Kidney glomerular epithelial cell (primary cell): Measurements from ENCODE around the gene ESYT2.

Source experiments
- DNase-seq: peaks from one replicate; lab custom pipeline; 2025; lab: John Stamatoyannopoulos, UW

Gene ESYT2

DNA sequence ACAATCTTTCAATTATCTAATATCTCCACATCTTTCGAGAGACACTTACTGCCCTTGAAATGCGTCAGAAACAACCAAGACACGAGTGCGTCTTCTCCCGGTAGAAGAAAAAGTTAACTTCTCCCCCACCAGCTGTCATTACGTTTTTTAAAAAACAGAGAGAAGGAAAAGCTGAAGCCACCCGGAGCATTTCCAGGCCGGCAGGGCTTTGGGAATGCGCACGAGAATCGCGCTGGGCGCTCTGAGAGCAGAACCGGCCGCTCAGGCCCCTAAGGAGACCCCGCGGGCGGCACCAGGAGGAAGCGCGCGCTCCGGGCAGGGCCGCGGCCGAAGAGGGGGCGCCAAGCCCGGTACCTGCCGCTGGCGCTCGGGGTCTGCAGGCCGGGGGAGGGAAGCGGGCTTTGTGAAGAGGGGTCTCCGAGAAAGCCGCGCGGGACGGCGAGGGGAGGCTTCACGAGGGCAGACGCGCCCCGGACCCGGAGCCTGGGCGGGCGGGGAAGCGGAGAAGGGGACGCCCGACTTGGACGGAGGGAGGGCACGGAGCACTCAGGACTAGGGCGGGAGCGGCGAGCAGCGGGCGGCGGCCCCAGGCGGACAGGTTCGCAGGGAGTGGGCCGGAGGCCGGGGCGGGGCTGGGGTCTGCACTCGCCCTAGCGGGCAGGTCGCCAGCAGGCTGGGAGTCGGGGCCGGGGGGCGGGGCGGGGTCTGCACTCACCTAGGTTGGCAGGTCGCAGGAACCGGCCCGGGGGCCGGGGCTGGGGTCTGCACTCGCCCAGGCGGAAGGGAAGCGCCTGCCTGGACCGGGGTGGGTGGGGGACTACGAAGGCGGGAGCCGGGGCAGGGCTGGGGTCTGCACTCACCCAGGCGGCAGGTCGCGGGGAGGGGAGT, 932 bp downstream of the ESYT2 start:
- DNase-seq, result no peak

DNA sequence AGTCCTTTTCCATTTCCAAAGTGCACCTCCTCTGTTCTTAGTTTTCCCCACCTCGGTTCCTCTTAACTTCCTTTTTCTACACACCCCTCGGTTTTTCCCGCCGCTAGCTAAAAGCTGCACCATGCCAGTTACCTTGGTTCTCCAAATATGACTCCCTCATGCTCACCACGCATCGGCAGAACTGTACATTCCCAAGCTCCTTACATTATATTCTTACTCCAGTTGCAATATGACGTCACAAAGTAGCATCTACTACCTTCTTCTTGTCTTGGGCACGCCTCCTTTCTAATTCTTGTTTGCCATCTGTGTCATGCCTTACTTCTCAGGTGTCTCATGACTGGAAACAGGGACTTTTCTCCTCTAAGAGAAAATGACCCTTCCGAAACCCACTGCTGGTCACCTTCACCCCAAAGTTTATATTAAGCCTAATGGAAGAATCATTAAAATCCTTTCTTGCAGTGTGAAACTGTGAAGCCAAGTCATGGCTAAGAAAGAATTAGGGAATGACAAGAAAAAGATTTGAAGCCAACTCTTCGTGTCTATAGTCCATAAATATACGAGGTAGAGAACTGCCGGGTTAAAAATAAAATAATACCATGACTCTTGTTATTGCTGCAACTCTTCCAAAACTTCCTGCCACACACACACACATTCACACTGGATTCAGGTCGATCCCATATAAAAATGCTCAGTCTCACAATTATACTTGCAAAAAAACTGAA, 1.7 kb downstream of the ESYT2 start:
- no peak for DNase-seq

DNA sequence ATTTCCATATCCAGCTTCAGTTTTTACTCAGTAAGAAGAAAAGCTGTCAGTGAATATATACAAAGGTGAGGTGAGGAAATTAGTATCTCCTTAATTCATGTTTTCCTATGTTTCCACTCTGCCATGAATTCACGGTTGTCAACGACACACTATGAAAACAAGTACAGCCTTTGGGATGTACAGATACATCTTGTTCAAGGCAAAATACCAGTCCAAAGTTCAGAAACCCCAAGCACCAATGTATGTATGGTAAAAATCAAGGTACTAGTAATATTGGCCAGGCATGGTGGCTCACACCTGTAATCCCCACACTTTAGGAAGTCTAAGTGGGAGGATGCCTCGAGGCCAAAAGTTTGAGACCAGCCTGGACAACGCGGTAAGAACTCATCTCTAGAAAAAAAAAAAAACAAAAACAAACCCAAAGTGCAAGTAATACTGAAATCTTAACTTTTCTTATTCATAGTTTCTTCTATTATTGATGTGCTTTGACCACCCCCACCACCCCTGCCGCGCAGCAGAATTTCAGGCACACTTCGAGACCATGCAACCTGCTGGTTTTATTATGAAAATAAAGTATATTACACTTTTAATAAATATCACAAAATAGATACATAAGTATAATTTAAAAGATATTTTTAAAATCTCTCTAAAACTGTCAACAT, 3.5 kb downstream of the ESYT2 start:
- no peak for DNase-seq

DNA sequence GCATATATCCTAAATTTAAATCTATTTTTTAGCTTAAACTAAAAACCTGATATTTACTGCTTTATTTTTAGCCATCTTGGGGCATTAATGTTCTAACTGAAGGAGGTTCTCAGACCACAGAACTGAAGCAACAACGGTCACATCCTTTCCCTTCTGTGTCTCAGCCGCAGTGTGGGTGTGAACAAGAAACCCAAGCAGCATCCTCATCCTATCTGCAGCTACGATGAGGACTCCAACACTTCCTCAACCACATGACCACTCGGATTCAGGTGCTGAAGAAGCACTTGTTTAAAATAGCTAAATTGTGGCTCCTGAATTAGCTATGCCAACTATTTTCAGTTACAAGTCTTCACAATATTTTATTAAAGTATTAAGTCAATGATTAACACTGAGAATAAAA, 5.3 kb downstream of the ESYT2 start:
- no peak for DNase-seq

DNA sequence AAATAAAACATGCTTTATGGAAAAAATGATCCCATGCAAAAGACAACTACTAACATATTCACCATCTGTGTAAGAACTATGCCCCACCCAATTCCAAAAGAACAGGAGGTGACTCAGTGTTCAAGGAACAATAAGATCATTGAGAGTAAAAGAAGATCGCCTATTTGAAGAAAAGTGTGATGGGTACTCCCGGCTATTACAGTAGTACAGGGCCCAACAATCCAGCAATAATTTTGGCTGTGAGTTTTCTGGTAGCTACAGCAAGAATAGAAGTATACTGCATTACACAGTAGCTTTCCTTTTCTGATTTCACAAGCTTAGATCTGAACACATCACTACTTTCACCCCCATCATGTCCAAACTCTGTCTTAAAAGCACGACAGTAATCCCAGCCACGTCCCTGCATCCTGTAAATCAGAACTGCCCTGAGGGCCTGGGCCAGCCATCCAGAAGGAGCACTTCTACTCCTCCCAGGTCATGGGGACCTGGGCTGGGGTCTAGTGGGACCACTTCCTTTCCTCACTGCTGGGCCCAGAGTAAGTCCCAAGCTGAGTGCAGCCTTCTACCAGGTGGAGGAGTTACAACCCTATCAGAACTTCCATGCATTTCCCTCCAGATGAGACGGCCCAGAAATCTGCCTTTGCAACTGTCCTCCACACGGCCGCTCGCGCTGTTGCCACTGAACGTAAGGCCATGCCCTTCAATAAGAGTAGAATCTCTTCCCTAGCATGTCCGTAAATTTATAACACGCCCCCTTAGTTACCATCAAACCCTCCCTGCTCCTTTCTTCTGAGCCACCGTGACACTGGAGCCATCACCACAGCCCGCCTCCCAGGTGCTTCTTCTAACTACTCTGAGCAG, 7.9 kb downstream of the ESYT2 start:
- peak; percentile 31 for DNase-seq

DNA sequence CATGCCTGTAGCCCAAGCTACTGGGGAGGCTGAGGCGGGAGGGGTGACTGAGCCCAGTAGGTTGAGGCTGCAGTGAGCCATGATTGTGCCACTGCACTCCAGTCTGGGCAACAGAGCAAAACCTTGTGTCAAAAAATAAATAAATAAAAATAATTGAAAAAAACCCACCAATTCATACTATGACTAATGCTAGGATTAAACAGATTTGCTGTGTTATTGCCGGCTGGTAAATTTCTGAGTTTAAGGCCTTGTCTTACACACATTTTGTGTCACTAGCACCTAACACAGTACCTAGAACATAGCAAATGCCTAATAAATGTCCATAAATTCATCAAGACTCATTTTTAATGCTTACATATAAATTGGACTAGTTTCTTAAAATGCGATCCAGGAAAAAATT, 8.7 kb downstream of the ESYT2 start:
- DNase-seq, result no peak

DNA sequence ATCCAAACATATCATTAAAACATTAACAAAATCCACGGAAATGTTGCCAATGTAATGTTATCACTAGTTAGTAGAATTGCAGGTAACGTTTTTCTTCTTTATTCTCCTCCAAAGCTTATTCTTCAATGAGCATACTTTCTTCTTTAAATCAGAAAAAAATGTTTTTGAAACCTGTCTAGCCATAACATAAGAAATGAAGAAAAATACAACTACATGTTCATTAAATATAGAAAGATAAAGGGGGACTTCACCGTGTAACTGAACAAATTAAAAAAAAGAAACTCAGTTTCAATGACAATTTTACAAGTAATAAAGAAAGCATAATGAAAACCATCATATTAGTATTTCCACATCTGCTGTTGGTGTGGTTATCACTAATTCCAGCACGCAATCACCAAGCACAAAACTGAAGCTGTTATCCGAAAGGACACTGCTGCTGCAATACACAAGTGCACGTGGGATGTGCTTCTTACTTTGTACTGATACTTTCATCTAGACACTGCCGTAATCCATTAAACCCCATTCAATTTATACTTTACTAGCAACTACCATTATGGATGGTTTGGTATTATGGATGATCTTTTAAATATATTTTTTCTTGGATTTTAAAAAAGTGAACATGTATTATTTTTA, 9.6 kb downstream of the ESYT2 start:
- no peak for DNase-seq

DNA sequence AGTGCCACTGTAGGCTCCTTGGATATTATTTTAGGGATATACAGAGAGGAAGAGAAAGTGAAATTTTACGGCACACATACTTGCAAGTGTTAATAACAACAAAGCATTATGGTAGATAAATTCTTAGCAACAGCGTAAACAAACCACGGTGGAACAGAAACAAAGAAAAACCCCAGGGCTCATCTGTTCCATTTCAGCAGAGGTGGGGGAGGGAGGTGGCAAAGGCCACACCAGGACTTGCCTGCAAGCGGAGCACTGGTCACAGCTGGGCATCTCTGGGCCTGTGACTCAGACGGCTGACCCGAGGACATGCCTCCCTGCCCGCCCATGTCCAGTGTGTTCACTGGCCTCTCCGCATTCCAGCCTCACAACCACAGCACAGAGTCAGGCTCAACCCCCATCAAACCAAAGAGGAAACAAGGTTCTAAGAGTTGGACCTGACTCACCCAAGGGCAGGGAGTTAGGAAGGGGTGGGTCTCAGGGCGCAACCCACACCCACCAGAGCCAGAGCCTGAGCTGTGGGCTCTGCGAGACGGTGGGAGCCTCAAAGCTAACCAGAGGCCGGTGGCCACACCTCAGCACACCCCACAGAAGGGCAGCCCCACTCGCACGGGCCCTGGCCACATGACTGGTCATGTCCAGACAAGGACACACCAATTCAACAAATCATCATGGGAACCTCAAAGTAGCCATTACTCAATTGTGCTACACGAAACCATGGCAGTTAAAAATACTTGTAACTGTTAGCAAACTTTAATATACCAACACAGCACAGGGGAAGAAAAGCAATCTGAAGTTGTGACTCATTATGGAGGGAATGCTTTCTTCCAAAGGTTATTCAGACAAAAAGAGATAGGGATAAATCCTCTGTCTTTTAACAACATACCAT, 10.7 kb downstream of the ESYT2 start:
- DNase-seq, result peak; percentile 97

DNA sequence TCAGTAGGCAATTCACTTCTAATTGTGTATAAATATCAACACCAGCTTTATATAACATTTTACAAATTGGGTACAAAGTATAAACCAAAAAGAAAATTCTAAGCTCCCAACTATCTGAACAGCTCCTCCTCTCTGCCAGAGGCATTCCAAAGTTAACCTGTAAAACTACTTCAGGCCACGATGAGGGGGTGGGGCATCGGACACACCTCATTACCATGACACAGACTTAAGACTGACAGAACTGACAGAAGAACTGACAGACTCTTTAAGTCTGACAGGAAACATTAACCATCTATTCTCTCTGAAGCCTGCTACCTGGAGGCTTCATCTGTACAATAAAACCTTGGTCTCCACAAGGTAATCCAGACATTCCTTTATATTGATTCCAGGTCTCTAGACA, 12.3 kb downstream of the ESYT2 start:
- DNase-seq, result peak; percentile 20

DNA sequence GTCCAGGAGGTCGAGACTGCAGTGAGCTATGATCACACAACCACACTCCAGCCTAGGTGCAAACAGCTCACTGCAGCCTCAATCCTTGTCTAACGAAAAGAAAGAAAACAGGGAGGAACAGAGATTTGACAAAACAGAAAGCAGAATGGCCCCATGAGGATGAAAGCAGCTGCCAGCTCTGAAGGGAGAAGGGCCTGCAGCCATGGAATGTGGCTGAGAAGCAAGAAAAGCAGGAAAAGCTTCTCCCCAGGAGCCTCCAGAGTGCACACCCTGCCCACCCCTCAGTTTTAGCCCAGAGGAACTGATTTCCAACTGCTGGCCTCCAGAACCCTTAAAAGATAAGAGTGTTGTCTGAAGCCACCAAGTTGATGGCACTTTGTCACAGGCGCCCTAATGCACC, 13.0 kb downstream of the ESYT2 start:
- DNase-seq, result no peak

DNA sequence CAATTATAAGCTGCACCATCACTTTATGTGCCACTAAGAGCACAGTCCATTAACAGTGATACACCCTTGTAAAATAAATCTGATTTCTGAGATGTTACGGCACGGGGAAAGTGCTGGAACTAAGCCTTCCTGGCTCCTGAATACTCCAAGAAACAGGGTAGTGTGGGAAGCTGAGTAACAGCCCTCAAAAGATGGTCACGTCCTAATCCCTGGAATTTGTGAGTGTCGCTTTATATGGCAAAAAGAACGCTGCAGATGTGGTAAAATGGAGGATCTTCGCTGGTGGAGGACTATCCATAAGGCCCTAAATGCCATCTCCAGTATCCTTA, 13.5 kb downstream of the ESYT2 start:
- DNase-seq, result no peak

DNA sequence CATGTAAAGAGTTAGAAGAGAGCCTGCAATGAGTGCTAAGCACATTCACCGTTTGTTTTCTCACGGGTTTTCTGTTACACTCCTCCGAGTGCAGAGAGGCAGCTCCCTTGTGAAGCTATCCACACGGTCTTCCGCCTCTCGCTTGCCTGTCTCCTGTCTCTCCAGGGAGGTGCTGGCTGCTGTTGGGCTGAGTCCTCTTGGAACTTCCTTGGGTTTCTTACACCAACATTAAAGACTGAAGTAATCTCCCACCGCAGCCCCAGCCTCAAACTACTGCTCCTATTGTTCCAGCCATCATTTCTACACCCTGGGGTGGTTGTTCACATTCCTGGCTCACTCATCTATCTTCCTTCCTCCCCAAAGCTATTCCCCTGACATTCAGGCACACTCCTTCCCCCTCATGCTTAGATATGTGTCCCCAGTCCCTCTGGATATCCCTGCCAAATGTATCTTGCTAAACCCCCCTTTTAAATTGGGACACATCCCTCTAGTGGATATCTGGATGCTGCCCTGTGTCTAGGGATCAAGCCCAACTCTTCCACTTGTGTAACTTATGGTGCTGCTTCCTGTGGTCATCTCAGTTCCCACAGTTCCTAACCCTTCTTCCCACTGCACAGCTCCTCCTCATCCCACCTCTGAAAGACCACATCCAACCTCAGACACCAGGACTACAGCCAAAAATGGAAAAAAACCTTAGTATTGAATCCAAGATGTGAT, 14.1 kb downstream of the ESYT2 start:
- DNase-seq, result peak; percentile 34

DNA sequence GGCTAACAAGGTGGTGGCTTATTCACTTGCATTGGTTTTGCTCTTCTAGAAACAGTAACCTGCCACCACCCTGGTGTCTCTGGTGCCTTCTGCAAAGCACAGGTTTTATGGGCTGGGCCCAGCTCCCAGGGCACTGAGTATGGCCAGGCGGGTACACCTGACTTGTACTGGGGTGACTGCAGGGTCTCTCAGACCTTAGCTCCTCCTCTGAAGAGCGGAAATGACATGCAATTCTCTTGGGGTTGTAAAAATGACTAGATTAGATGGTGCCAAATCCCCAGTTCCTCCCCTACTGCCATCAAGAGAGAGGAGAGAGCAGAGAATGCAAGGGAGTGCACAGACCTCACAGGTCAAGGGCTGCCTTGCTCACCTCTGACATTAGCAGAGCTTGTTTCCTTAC, 14.7 kb downstream of the ESYT2 start:
- no peak for DNase-seq

DNA sequence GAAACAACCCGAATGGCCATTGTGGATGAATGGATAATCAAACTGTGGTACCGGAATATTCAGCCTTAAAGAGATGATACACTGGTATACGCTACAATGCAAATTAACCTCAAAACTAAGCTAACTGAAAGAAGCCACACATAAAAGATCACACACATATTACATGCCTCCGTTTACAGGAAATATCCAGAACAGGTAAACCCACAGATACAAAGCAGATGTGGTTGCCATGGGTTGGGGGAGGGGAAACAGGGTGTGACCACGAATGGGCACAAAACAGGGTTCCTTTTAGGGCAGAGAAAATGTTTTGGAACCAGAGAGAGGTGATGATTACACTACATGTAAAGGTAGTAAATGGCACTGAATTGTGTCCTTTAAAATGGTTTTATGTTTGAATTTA, 16.6 kb downstream of the ESYT2 start:
- DNase-seq, result no peak

DNA sequence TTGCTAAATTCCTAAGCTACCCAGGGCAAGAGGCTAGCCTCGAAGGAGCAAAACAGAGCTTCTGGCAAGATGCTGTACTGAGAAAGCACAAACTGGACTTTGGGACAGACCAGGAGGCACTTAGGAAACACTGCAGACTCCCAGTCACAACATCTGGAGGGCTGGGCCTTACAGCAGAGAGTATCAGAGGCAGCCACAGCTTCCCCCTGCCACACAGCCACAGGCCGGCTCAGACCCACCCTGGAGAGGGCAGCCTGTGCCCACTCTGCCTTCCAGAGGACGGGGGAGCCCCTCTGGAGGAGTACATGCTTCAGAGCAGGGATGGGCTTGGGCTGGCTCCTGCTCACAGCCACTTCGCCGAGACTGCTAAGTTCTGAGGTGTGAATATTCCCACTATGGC, 17.4 kb downstream of the ESYT2 start:
- no peak for DNase-seq

DNA sequence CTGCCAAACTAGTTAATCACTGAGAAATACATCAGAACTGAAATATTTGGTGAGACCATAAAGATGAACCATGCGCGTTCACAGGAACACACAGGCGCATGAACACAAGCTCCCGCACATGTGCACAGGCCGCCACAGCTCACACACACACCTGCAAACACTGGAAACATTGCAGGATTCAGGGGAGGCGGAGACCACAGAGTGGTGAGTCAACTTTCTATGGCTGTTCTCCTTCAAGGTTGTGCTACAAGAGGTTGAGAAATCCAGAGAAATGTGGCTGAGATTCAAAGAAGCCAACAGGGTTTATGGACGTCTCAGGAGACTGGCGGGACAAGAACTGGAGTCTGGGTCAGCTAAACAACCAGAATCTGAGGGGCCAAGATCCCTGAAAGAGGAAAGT, 17.8 kb downstream of the ESYT2 start:
- no peak for DNase-seq

DNA sequence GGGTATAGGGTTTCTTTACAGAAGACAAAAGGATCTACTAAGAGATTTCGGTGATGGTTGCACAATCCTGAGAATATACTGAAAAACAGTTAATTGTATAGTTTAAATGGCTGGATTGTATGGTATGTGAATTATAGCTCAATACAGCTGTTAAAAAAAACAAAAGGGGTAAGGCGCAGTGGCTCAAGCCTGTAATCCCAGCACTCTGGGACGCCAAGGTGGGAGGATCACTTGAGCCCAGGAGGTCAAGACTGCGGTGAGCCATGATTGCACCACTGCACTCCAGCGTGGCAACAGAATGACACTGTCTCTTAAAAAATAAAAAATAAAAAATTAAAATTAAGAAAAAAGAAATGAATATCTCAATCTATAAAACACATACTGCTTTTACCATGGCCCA, 18.5 kb downstream of the ESYT2 start:
- no peak for DNase-seq

DNA sequence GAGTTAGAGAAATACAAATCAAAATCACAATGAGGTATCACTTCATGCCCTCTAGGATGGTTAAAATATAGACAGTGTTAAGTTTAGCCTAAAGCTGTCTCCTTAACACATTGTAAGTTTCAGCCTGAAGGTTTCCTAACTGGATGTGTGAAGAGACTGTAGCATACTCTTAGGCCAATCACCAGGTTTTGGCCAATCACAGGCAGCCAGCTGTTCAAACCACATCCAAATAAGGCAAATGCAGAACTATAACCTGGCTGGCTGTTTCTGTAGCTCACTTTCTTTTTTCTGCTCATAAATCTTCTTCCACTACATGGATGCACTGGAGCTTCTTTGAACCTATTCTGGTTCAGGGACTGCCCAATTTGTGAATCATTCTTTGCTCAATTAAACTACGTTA, 19.7 kb downstream of the ESYT2 start:
- DNase-seq, result no peak

DNA sequence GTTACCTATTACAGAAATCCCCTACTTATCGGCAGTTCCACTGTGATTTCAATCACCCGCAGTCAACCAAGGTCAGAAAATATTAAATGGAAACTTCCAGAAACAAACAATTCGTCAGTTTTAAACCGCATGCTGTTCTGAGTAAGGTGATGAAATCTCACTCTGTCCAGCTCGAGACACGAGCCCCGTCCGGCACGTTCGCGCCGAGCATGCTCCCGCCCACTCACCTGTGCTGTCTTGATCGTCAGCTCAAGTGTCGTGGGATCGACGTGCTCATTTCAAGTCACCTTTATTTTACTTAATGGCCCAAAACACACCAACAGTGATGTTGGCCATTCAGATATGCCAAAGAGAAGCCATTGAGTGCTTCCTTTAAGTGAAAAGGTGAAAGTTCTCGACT, 21.2 kb downstream of the ESYT2 start:
- no peak for DNase-seq

DNA sequence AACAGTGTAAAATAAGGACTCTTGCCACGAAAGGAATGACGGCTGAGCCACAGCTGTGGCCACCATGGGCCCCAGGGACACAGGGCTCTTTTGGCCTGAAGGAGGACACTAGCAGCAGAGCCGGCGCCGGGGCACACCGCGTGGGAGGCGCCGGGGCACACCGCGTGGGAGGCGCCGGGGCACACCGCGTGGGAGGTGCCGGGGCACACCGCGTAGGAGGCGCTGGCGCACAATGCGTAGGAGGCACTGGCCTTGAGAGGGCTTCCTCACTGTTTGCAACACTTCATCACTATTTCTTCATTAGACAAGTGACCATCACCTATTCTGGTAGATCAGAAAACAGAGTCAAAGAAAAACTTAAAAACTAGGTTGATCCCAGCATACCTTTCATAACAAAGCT, 23.4 kb downstream of the ESYT2 start:
- no peak for DNase-seq
